Femur (tissue), 1 donor: ENCODE data around the gene LGALS12.

ENCODE experiments used
- DNase-seq: peaks from one replicate; pipeline ENCODE4 v3.0.0-alpha.2; 2017

LGALS12 gene

GRCh38 chr11:63564056-63564774 is 58.3 kb downstream of the LGALS12 start:
- no peak for DNase-seq

GRCh38 chr11:63564784-63565350 is 59.0 kb downstream of the LGALS12 start:
- no peak for DNase-seq
